Mesodermal cell (in vitro differentiated cells): ENCODE data around the gene OR13C8. TPM values are rescaled to one million over a fixed set of nuclear protein-coding genes. Genes with fewer than 3 reads are reported as not detected.
"Not testable (repeated sequence)": the region's sequence is repeated elsewhere in the genome, so short reads cannot be mapped to it uniquely, and the experiment has no call there.

Experiments used
- H3K27ac ChIP-seq: 2 replicates; pipeline ENCODE4 v1.7.0; 2013; ENCODE audit warnings: mild to moderate bottlenecking, low read depth, low read length, moderate library complexity; ENCODE audit not compliant: severe bottlenecking
- H3K36me3 ChIP-seq: 2 replicates; pipeline ENCODE4 v1.7.1; 2013; ENCODE audit warnings: mild to moderate bottlenecking, low read length, moderate library complexity; ENCODE audit not compliant: control insufficient read depth, insufficient read depth
- H3K4me1 ChIP-seq: one replicate; pipeline ENCODE4 v1.7.1; 2013; ENCODE audit warnings: mild to moderate bottlenecking, low read length; ENCODE audit not compliant: insufficient read depth, control insufficient read depth, poor library complexity, severe bottlenecking
- H3K4me3 ChIP-seq: 2 replicates; pipeline ENCODE4 v1.7.0; 2013; ENCODE audit warnings: low read length, control low read depth, mild to moderate bottlenecking; ENCODE audit not compliant: insufficient read depth, poor library complexity, severe bottlenecking; ENCODE audit errors: extremely low read depth
- H3K9me3 ChIP-seq: 2 replicates; pipeline ENCODE4 v1.7.1; 2013; ENCODE audit warnings: mild to moderate bottlenecking, low read length, moderate library complexity; ENCODE audit not compliant: control insufficient read depth
- WGBS, 2 experiments: methylation state at CpG; one replicate each; pipeline ENCODE4 v1.1.5; 2013; ENCODE audit warnings: missing lambda C conversion rate in 2 of 2; ENCODE audit not compliant: insufficient coverage in 2 of 2; 5-methylcytosine and 5-hydroxymethylcytosine counted together
- polyA plus RNA-seq, 2 experiments: library from polyadenylated mRNA; stranded (reverse); fragments of 50-300 nt; gene quantifications; one replicate each; pipeline ENCODE4 v1.2.3, GENCODE V29; 2013

Gene OR13C8
- polyA plus RNA-seq (2013, experiment 1 of 2): not detected
- polyA plus RNA-seq (2013, experiment 2 of 2): not detected

GRCh38 chr9:104568868-104569267, at the start of gene OR13C8:
Gene OR13C8 (plus strand): TSS chr9:104569168. CDS start chr9:104569168, 0 bp downstream.
- Histone ChIP-seq H3K4me3 (no peak within 1 kb of the TSS), H3K36me3 (no peaks in the 10 kb centered on the region), H3K4me1 (no peaks in the 10 kb centered on the region), H3K9me3 (peaks cover 4% of the 10 kb centered on the region), H3K27ac (no peak within 1 kb of the TSS)
- 100% methylated on average over 1 of the region's 4 CpGs; no CpG with 5 or more reads in 1 of the 2 experiments for WGBS, 2 experiments

DNA sequence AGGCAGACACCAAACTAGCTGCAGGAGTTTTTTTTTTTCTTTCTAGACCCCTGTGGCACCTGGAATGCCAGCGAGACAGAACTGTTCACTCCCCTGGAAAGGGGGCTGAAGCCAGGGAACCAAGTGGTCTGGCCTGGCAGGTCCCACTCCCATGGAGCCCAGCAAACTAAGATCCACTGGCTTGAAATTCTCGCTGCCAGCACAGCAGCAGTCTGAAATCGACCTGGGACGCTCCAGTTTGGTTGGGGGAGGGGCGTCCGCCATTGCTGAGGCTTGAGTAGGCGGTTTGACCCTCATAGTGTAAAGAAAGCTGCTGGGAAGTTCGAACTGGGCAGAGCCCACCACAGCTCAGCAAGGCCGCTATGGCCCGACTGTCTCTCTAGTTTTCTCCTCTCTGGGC, 48.7 kb upstream of the OR13C8 start:
- not testable (repeated sequence) for H3K36me3 ChIP-seq, H3K9me3 ChIP-seq, H3K4me1 ChIP-seq, H3K27ac ChIP-seq, H3K4me3 ChIP-seq
- WGBS, 2 experiments: 85 to 86% methylated on average over 6 to 9 of the region's 10 CpGs

DNA sequence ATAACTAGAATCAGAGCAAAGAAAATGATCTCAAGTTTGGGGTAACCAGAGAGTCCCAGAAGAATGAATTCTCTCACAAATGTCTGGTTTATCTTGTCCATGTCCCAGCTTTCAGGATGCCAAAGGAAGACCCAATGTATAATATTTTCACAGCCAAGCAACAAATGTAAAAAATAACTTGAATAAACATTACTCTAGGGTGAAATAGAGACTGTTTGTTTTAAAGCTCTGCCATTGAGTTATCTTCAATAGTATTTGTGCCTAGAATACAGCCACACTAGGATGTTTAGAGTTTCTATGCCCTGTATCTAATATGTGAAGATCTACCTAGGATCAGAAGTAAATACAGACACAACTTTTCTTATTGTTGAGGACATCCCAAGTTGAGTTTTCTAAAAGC, 41.9 kb upstream of the OR13C8 start, which contains the start of gene OR13C4:
TSS of gene OR13C4 (minus strand) at position 101 of the 400 bp plus-strand sequence. CDS start at position 101, 0 bp downstream.
- Histone ChIP-seq H3K27ac (no peak within 1 kb of the TSS), H3K9me3 (no peaks in the 10 kb centered on the region)

DNA sequence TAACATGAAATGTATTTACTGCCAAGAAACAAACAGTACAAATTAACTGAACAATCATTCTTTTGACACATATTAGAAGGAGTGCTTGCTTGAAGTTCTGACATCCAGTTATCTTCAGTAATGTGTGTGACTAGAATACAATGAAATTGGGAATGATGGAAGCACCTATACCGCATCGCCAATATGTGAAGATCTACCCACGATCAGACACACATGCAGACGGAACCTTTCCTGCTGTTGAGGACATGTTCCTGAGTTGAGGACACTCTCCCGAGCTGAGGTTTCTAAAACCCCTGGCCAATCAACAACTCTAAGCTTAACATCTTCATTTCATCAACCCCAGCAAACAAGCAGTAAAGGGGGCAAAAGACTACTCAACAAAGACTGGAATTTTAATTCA, 32.2 kb upstream of the OR13C8 start, which contains the start of gene OR13C3:
TSS of gene OR13C3 (minus strand) at position 101 of the 400 bp plus-strand sequence. CDS start 133 bp downstream, outside the sequence.
- Histone ChIP-seq H3K36me3 (no peaks in the 10 kb centered on the region), H3K27ac (no peak within 1 kb of the TSS), H3K4me3 (no peak within 1 kb of the TSS), H3K9me3 (no peaks in the 10 kb centered on the region), H3K4me1 (no peaks in the 10 kb centered on the region)
- WGBS, 2 experiments: 86 to 100% methylated on average over 3 to 4 of the region's 5 CpGs

More for the DNA sequence above, 41.9 kb upstream of the OR13C8 start, which contains the start of gene OR13C4:
- Histone ChIP-seq H3K36me3 (no peaks in the 10 kb centered on the region), H3K4me1 (no peaks in the 10 kb centered on the region), H3K4me3 (no peak within 1 kb of the TSS)

DNA sequence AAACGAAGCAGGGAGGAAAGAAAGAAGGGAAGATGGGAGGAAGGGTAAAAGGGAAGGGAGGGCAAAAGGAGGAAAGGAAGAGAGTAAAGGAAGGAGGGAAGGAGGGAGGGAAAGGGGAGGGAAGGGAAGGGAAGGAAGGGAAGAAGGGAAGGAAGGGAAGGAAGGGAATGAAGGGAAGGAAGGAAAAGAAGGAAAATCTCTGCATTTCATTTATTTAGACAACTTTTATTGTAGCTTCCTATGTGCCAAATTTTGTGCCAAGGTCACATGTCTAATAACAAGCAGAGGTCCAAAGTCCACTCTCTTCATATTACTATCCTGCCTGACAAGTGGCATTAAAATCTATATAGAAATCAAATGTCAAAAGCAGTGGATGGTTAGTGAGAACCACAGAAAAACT, 29.7 kb upstream of the OR13C8 start:
- H3K27ac ChIP-seq: no peak overlapping the region
- WGBS, 2 experiments: 70 to 73% methylated on average over 1 of the region's 1 CpG
- no peak overlapping the region for H3K4me3 ChIP-seq
- no peaks in the 10 kb centered on the region for H3K4me1 ChIP-seq
- H3K36me3 ChIP-seq: no peaks in the 10 kb centered on the region
- no peaks in the 10 kb centered on the region for H3K9me3 ChIP-seq

- no peaks in the 10 kb centered on the region for H3K9me3 ChIP-seq
- no peaks in the 10 kb centered on the region for H3K4me1 ChIP-seq
- H3K4me3 ChIP-seq: no peak overlapping the region
- H3K36me3 ChIP-seq: no peaks in the 10 kb centered on the region
- no peak overlapping the region for H3K27ac ChIP-seq
- WGBS, 2 experiments: 90% methylated on average over 2 of the region's 4 CpGs; no CpG with 5 or more reads in 1 of the 2 experiments
These were observed 24.3 kb upstream of the OR13C8 start for GRCh38 chr9:104544644-104545043.

DNA sequence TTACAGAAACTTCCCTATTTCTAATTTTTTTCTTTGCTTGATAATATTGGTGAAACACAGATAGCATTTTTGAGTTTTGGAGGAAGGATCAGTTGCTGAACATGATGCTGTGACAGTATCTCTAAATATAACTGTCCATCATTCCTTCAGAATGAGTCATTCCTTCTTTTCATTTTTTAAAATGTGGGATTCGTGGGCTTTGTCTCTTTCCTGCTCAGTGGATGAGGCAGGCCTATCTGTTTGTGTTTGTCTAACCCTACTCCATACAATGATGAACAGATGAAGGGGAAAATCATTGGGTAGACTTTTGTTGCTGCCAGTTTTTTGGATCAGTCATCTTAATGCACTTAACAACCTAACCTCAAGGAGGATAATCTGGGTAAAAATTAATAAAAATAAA, 15.7 kb upstream of the OR13C8 start:
- no peaks in the 10 kb centered on the region for H3K4me1 ChIP-seq
- no peaks in the 10 kb centered on the region for H3K36me3 ChIP-seq
- H3K27ac ChIP-seq: no peak overlapping the region
- no peak overlapping the region for H3K4me3 ChIP-seq
- 50% methylated on average over 1 of the region's 1 CpG; no CpG with 5 or more reads in 1 of the 2 experiments for WGBS, 2 experiments
- no peaks in the 10 kb centered on the region for H3K9me3 ChIP-seq

DNA sequence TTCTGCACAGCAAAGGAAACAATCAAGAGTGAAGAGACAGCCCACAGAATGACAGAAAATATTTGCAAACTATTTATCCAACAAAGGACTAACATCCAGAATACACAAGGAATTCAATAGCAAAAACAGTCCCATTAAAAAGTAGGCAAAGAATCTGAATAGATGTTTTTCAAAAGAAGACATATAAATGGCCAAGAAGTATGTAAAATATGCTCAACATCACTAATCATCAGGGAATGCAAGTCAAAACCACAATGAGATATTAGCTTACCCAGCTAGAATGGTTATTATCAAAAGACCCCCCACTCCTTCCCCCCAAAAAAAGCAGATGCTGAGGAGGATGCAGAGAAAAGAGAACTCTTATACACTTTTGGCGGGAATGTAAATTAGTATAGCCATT, 13.4 kb upstream of the OR13C8 start:
- Histone ChIP-seq H3K4me1 (no peaks in the 10 kb centered on the region), H3K27ac (no peak overlapping the region)

DNA sequence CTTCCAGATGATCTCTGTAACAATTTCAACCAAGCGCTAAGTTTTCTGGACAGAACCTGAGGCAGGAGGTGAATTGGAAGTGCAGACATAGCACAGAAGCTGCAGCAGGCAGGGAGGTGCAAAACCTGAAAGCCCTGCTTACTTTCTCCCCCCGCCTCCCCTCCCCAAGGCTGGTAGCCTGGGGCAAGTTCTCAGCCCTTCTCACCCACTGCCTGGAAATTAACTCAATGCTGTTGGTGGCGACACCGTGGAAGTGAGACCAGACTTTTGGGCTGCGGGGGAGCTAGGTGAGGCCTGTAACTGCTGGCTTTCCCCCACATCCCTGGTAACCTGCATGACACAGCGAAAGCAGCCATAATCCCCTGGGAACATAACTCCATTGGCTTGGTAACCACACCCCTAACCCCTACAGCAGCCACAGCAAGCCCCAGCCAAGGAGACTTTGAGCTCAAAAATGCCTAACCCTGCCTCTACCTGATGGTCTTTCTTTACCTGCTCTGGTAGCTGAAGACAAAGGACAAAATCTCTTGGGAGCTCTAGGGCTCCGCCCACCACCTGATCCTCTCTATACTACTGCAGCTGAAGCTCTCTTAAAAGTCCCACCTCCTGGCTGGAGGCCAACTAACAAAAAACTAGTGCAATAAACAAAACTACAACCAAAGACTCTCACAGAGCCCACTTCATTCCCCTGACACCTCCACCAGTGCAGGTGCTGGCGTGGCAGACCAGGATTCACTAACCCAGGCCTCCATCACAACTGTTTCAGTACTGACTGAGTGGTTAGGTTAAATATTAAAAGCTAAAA, 11.9 kb upstream of the OR13C8 start:
- no peaks in the 10 kb centered on the region for H3K4me1 ChIP-seq
- H3K9me3 ChIP-seq: no peaks in the 10 kb centered on the region
- no peaks in the 10 kb centered on the region for H3K36me3 ChIP-seq
- 88 to 94% methylated on average over 4 to 7 of the region's 8 CpGs for WGBS, 2 experiments
- H3K27ac ChIP-seq: no peak overlapping the region
- H3K4me3 ChIP-seq: no peak overlapping the region

More for the DNA sequence above, 13.4 kb upstream of the OR13C8 start:
- Histone ChIP-seq H3K9me3 (no peaks in the 10 kb centered on the region), H3K36me3 (no peaks in the 10 kb centered on the region), H3K4me3 (no peak overlapping the region)
- WGBS, 2 experiments: no CpG with 5 or more reads among the region's 1 CpG

GRCh38 chr9:104564358-104564757, 4.6 kb upstream of the OR13C8 start:
- Histone ChIP-seq H3K36me3 (no peaks in the 10 kb centered on the region), H3K4me1 (no peaks in the 10 kb centered on the region), H3K27ac (no peak overlapping the region), H3K4me3 (no peak overlapping the region), H3K9me3 (no peaks in the 10 kb centered on the region)
- 57% methylated on average over 1 of the region's 1 CpG; no CpG with 5 or more reads in 1 of the 2 experiments for WGBS, 2 experiments

- Histone ChIP-seq H3K27ac (no peak overlapping the region), H3K9me3 (peaks cover 4% of the 10 kb centered on the region), H3K4me1 (no peaks in the 10 kb centered on the region), H3K4me3 (no peak overlapping the region), H3K36me3 (no peaks in the 10 kb centered on the region)
- WGBS, 2 experiments: no CpG with 5 or more reads among the region's 1 CpG
These were observed 3.6 kb downstream of the OR13C8 start for GRCh38 chr9:104572612-104573011.
